ENCODE results near the gene NOP58.
"Not testable (repeated sequence)": the region's sequence is repeated elsewhere in the genome, so short reads cannot be mapped to it uniquely, and the experiment has no call there.

Gene NOP58

DNA sequence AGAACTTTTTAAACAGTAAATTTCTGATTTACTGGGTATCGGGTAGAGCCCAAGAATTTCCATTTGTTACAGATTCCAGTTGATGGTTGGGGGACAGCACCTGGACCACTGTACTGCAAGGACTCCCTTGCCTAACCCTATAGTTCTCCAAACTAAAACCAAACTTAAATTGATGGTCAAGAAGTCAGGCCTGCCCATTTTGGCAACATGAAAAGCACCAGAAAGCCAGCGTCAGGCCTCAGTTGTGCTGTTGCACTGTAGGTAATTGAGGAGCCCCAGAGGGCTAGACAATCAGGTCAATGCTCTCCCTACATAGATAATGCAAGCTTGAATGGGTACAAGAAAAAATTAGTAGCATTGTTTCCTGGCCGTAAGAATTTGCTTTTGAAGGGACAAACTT lies 40.5 kb downstream of the NOP58 start:
- DNase-seq: no peak

DNA sequence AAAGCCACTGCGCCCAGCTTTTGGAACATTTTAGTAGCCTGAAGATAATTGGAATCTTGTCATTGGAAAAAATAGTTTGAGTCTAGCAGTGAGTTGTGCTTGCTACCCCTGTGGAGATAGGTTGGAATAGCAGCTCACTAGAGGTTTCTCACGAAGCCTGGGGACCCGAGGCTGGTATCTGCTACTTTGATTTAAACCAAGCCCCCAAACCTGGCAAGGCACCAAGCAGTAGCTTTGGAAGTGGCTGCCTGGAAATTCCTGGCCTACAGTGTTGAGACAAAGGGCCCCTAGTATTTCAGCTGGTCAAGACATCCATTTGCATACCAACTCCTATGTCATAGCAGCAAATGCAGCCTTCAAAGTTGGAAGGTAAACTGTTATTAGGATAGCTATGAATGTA lies 42.1 kb downstream of the NOP58 start:
- no peak for DNase-seq

DNA sequence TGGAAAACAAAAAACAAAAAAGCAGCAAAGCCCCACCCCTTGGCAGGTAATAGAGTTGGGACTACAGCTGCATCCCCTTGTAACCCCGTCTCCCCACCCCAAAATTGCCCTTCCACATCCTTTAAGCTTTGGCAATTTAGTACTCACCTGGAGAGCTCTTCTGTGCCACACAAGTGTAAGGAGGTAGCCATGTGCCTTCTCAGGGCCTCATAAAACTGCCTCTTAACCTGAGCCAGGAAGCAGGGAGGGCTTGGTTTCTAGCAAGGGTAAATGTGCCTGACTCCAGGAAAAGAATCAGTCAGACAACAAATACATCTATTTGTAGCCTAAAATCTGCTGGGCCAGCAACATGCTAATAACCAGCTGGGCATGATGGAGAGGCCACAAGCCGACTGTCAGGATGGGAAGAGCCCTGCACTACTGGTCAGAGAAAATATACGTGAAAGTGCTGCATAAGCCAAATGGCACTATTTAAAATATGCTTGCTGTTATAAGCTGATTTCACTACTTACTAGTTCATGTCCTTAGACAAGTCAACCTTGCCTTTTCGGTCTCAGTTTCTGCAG lies 46.3 kb downstream of the NOP58 start:
- no peak for DNase-seq

DNA sequence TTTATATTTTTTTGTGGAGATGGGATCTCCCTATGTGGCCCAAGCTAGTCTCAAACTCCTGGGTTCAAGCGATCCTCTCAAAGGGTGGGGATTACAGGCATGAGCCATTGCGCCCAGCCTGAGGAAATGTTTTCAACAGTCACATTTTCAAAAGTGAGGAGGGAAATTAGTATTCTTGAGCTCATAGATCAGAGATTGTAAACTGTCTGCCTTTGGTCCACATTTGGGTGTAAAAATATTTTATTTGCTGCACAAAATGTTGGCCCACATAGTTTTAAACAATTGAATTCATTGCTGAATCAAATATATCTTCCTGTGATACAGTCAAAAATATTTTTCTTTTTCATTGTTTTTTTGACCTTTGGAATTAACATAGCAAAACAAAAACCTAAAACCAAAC lies 48.6 kb downstream of the NOP58 start:
- DNase-seq: no peak

DNA sequence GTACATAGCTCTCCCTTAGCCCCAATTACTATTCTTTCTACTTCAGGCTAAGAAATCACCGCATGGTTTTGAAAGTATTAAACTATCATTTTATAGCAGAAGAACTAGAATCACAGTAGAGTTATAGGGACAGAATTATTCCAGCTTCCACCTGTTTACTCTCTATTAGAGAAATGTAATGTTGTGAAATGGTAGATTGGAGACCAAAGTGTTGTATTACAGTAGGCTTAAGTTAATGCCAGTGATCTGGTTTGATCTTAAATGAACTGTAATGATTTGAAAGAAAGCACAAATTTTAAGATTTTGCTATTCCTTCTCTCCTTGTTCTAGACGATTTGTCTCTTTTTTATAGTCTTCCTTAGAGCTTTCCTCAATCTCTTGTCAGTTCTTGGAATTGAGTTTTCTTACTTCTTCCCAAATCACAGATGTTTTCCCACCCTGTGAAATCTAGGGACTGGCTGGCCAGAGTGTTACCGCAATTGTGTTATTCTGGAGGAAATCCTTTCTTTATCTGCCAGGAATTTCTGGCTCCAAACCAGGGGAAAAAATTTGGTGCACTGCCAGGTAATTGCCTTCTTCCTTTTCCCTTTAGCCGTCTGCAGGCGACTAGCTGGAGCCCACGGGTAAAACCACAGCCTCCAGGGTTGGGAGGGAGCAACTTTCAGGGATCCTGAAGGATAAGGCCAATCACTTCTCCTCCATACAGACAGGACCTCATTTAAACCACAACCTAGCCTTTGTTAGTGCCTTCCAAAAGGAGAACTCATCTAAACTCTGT lies 51.7 kb downstream of the NOP58 start:
- no peak for DNase-seq

DNA sequence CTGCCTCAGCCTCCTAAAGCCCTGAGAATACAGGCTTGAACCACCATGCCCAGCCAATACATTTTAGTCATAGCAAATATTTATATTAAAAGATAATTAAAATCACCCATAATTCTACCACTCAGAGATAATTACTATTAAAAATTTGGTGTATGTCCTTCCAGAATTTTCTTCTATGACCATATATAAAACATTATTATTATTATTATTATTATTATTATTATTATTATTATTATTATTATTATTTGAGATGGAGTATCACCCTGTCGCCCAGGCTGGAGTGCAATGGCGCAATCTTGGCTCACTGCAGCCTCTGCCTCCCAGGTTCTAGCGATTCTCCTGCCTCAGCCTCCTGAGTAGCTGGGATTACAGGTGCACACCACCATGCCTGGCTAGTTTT lies 54.8 kb downstream of the NOP58 start:
- not testable (repeated sequence) for DNase-seq

DNA sequence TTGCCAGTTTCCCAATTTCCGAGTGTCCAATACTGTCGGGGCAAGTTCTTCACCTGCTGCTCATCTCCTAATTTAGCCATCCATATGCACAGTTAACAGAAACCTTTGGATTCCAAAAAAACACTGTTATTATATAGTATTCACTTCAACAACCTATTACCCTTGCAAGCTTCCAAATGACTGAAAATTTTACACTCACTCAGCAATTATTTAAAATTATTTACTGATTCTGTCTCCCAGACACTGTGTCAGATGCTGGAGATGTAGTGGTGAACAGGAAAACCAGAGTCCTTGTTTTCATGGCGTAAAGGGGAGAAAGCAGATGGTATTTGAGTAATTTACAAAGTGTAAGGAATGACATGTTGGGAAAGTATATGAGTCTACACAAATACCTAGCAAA lies 56.9 kb downstream of the NOP58 start:
- DNase-seq: no peak

DNA sequence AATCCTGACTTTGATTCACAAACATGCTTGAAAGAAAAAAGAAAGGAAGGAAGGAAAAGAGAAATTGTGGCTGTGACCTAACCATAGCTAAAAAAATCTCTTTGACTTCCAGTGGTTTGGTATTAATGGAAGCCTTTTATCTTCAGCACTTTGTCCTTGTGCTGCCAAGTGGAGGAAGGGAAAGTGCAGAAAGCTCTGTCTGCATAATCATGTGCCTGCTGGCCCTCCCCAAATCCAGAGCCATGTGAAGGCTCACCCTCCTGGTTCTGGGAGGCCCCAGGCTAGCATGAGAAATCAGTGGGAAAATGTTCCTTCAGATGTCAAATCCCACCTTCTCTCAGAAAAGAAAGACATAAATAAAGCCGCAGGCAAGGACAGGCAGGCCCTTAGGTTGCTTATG lies 62.3 kb downstream of the NOP58 start:
- no peak for DNase-seq

DNA sequence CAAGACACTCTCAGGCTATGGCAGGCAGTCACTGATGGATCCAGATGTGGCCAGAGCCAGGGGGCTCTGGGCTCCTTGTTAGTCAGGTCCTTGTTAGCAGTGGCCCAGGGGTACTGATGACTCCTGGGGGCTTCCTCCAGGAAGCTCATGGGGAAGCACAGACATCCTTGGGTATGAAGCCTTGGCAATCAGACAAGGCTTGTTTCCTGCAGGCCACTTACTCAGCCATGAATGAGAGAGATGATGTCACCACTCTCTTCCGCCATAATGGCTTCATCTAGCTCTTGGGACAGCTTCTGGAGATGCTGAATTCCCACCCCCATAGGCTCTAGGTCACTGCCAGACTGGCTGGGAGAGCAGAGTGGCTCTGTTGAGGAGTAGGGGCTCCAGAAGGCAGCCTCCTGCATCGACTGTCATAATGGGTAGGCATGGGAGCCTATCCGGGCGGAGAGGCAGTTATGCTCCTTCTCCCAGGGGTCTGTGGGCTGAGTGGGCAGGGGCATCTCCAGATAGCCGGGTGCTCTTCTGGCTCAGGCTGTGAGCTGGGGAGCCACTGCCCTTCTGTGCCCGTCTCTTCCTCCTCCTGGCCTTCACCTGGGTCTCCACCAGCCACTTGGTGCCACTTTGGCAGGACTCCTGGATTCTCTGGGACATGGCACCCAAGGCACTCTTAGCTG lies 70.4 kb downstream of the NOP58 start:
- DNase-seq: no peak

DNA sequence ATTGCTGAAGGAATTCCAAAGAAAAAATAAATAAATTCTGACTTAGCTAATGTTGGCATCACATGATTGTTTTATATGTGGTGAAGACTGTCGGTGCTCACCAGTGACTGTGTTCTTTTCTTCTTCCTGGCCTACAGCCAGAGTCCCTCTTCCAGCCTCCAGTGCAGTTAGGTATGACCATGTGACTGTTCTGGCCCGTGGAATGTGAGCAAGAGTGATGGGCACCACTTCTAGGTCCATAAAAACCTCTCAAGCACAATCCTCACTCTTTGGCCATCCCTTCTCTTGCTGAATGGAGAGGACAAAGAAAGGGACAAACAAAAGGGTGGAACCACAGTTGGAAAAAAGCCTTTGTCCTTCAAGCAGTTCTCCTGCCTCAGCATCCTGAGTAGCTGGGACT lies 71.6 kb downstream of the NOP58 start:
- no peak for DNase-seq

DNA sequence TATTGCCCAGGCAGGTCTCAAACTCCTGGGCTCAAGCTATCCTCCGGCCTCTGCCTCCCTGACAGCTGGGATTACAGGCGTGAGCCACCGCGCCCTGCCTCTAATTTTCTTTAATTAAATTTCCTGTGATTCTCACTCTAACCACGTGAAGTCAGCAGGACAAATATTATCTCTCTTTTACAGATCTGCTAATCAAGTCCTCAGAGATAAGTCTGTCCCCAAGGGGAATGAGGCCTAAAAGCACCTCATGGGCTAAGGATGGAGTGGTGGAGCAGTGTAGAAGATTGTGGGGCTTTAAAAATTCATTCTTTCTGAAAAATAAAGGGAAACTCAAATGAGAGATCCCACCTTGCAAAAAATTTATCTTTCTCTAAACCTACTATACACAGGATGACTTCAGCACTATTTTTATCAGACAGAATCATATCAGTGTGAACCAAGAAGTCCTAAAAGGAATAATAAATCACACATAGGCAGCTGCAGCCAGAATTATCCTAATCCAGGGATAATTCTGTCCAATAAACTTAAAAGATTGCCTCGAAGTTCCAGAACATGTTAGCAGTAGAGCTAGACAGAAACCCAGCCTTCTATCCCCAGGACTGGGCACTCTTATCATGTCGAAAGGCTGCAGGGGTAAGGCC lies 72.3 kb downstream of the NOP58 start:
- no peak for DNase-seq

DNA sequence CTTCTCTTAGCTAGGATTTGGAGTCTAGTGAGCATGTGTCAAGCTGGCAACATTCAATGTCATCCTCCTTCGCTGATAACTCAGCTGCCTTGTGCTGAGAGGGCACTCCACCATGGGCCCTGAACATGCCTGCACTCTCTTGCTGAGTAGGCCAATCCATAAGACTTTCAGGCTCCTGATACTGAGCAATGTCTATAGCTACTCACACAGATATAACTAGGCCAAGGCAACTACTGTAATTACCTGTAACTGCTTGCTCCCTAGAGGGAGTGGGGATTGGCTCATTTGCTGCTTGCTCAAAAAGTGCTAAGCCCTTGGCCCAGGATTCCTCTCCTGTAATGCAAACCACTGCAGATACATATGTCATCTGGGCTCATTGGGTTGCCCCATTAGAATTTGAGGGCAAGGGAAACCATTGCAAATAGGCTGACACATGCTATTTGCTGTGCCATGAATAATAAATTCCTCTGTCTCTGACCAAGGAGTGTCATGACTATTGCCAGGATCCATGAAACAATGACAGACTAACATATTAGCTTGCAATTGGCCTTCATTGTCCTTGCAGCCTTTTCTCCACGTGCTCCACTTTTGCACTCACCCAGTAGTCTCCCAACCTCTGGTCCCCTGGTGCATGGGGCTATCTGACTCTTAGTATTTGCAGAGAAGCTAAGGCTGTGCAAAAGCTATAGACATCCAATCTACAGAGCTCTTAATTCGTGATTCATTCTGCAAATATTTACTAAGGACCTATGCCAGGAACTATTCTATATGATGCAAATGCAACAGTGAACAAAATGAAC lies 73.7 kb downstream of the NOP58 start:
- no peak for DNase-seq

DNA sequence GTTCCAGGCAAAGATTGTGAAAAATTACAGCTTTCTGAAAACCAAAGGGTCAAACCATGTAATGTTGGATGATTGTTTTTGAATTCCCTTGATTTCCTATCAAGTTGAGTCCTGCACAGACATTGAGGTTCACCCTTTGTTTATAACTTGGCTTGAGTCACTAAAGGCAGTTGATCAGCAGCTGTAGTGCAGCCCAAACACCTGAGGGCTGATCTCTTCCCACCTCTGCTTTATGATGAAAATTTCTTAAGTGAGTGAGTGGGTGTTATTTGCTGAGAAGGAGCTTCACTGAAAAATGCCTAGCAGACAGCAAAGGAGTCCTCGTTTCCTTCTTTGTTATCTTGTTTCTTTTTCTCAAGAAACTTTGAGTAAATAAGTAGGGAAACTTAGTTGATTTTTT lies 78.6 kb downstream of the NOP58 start:
- DNase-seq: no peak

DNA sequence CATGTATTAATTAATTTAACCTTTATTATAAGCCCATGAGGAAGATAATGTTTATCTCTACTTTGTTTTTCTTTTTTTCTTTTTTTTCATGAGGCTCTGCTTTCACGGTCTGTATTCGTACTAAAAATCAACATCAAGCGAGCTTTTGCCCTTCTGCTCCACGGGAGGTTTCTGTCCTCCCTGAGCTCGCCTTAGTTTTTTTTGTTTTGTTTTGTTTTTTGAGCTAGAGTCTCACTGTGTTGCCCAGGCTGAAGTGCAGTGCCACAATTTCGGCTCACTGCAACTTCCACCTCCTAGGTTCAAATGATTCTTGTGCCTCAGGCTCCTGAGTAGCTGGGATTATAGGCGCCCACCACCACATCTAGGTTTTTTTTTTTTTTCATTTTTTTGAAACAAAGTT lies 80.6 kb downstream of the NOP58 start:
- DNase-seq: no peak
